ENCODE measurements around the gene PGM3.
A peak's percentile ranks its signal among the peaks of the same experiment; 100 is the strongest.

PGM3 gene

GRCh38 chr6:83183082-83183828 lies 9.8 kb downstream of the PGM3 start:
- peak; percentile 31 for DNase-seq (ENCODE audit: low read depth)

- no peak for DNase-seq (ENCODE audit: low read depth)
Observed at GRCh38 chr6:83182114-83182513, 11.0 kb downstream of the PGM3 start.

GRCh38 chr6:83180426-83180950 lies 12.6 kb downstream of the PGM3 start:
- no peak for DNase-seq (ENCODE audit: low read depth)

- DNase-seq (ENCODE audit: low read depth) = no peak
Observed at GRCh38 chr6:83176246-83176645, 16.8 kb downstream of the PGM3 start.

- DNase-seq (ENCODE audit: low read depth) = no peak
Observed at GRCh38 chr6:83169511-83169910, 23.6 kb downstream of the PGM3 start.

- no peak for DNase-seq (ENCODE audit: low read depth)
Observed at GRCh38 chr6:83169106-83169505, 24.0 kb downstream of the PGM3 start.

- DNase-seq (ENCODE audit: low read depth) = no peak
Observed at GRCh38 chr6:83168556-83168955, 24.5 kb downstream of the PGM3 start.

- DNase-seq (ENCODE audit: low read depth) = no peak
Observed at GRCh38 chr6:83167726-83168278, 25.3 kb downstream of the PGM3 start.

- DNase-seq (ENCODE audit: low read depth) = no peak
Observed at GRCh38 chr6:83160167-83160566, 32.9 kb downstream of the PGM3 start.

- no peak for DNase-seq (ENCODE audit: low read depth)
Observed at GRCh38 chr6:83155794-83156193, 37.3 kb downstream of the PGM3 start.

- DNase-seq (ENCODE audit: low read depth) = no peak
Observed at GRCh38 chr6:83153883-83154521, 39.1 kb downstream of the PGM3 start.

GRCh38 chr6:83152913-83153312 lies 40.2 kb downstream of the PGM3 start:
- DNase-seq (ENCODE audit: low read depth) = no peak

- no peak for DNase-seq (ENCODE audit: low read depth)
Observed at GRCh38 chr6:83151114-83151513, 42.0 kb downstream of the PGM3 start.

- no peak for DNase-seq (ENCODE audit: low read depth)
Observed at GRCh38 chr6:83138758-83139157, 54.3 kb downstream of the PGM3 start.

- DNase-seq (ENCODE audit: low read depth) = no peak
Observed at GRCh38 chr6:83138118-83138722, 54.8 kb downstream of the PGM3 start.

GRCh38 chr6:83132121-83132520 lies 60.9 kb downstream of the PGM3 start:
- DNase-seq (ENCODE audit: low read depth) = no peak

GRCh38 chr6:83127976-83128375 lies 65.1 kb downstream of the PGM3 start:
- DNase-seq (ENCODE audit: low read depth) = no peak

- DNase-seq (ENCODE audit: low read depth) = no peak
Observed at GRCh38 chr6:83127258-83127657, 65.8 kb downstream of the PGM3 start.

GRCh38 chr6:83126807-83127206 lies 66.3 kb downstream of the PGM3 start:
- no peak for DNase-seq (ENCODE audit: low read depth)

GRCh38 chr6:83126223-83126622 lies 66.8 kb downstream of the PGM3 start:
- no peak for DNase-seq (ENCODE audit: low read depth)

GRCh38 chr6:83125425-83125824 lies 67.6 kb downstream of the PGM3 start:
- no peak for DNase-seq (ENCODE audit: low read depth)

GRCh38 chr6:83124553-83124952 lies 68.5 kb downstream of the PGM3 start:
- no peak for DNase-seq (ENCODE audit: low read depth)

- DNase-seq (ENCODE audit: low read depth) = no peak
Observed at GRCh38 chr6:83119742-83120300, 73.2 kb downstream of the PGM3 start.
